CD14-positive monocyte (primary cell): Measurements from ENCODE around the gene KIF26A. TPM values are rescaled to one million over a fixed set of nuclear protein-coding genes. Genes with fewer than 3 reads are reported as not detected.

Experiments used
- DNase-seq, 3 donors: peaks; one replicate each; pipeline ENCODE4 v3.0.0-alpha.2; 2011 to 2022
- H2AFZ ChIP-seq: 2 replicates; pipeline ENCODE4 v1.6.0; 2012; ENCODE audit warnings: mild to moderate bottlenecking, low read depth, low read length, inconsistent platforms; ENCODE audit not compliant: insufficient read depth, poor library complexity, severe bottlenecking
- H3K27ac ChIP-seq, 2 donors: 1 replicate in 1 of 2; 2 replicates in 1 of 2; pipeline ENCODE4 v1.5.1; 2012 to 2013; ENCODE audit warnings: low read length in 2 of 2, control low read depth in 1 of 2, inconsistent platforms in 1 of 2, low read depth in 1 of 2, mild to moderate bottlenecking in 1 of 2
- H3K27me3 ChIP-seq, 2 donors: one replicate each; pipeline versions ENCODE4 v1.6.0 to v1.6.1; 2011 to 2013; ENCODE audit warnings: low read length in 2 of 2; ENCODE audit not compliant: control insufficient read depth in 2 of 2, insufficient read depth in 2 of 2
- H3K36me3 ChIP-seq, 2 donors: replicated peaks in 1 of 2; 1 replicate in 1 of 2; 2 replicates in 1 of 2; pipeline versions ENCODE4 v1.5.1 to v1.6.1; 2012 to 2013; ENCODE audit warnings: low read length in 2 of 2, control low read depth in 1 of 2, inconsistent platforms in 1 of 2, mild to moderate bottlenecking in 1 of 2; ENCODE audit not compliant: insufficient read depth in 2 of 2, control insufficient read depth in 1 of 2
- H3K4me1 ChIP-seq, 2 donors: 1 replicate in 1 of 2; 2 replicates in 1 of 2; pipeline versions ENCODE4 v1.5.1 to v1.6.1; 2012 to 2013; ENCODE audit warnings: low read length in 2 of 2, control low read depth in 1 of 2, inconsistent platforms in 1 of 2, mild to moderate bottlenecking in 1 of 2, moderate library complexity in 1 of 2; ENCODE audit not compliant: insufficient read depth in 2 of 2, control insufficient read depth in 1 of 2
- H3K4me2 ChIP-seq: replicated peaks from 2 replicates; pipeline ENCODE3; 2012; ENCODE audit warnings: low read length, moderate library complexity, mild to moderate bottlenecking; ENCODE audit not compliant: poor library complexity, severe bottlenecking; ENCODE audit errors: extremely low read depth
- H3K4me3 ChIP-seq, 3 experiments: fragments of 200-600 bp in 1 of 3; sonication (generic) in 1 of 3; replicated peaks in 1 of 3; 1 replicate in 2 of 3; 2 replicates in 1 of 3; pipeline ENCODE4 v1.5.1; 2011 to 2013; ENCODE audit warnings: low read length in 3 of 3, mild to moderate bottlenecking in 3 of 3, control low read depth in 2 of 3, low read depth in 2 of 3, inconsistent platforms in 1 of 3, moderate library complexity in 1 of 3
- H3K79me2 ChIP-seq: 2 replicates; pipeline ENCODE4 v1.6.0; 2012; ENCODE audit warnings: mild to moderate bottlenecking, control low read depth, inconsistent platforms, low read length, moderate library complexity; ENCODE audit not compliant: insufficient read depth
- H3K9ac ChIP-seq: 2 replicates; pipeline ENCODE4 v1.6.0; 2017; ENCODE audit warnings: low read length, mild to moderate bottlenecking; ENCODE audit not compliant: insufficient read depth, poor library complexity, severe bottlenecking
- H3K9me3 ChIP-seq, 2 donors: replicated peaks in 1 of 2; 1 replicate in 1 of 2; 2 replicates in 1 of 2; pipeline versions ENCODE4 v1.5.1 to v1.6.1; 2012 to 2013; ENCODE audit warnings: low read length in 2 of 2, control low read depth in 1 of 2; ENCODE audit not compliant: control insufficient read depth in 1 of 2, insufficient read depth in 1 of 2
- H4K20me1 ChIP-seq: 2 replicates; pipeline ENCODE4 v1.6.0; 2012; ENCODE audit warnings: mild to moderate bottlenecking, low read length, control low read depth, moderate library complexity; ENCODE audit not compliant: insufficient read depth
- H3K27ac Mint-ChIP-seq, 7 donors: one replicate each; pipeline ENCODE4 v1.8.0; 2020; ENCODE audit warnings: mild to moderate bottlenecking in 7 of 7, mixed read lengths in 7 of 7, moderate library complexity in 6 of 7, inconsistent platforms in 2 of 7
- H3K27me3 Mint-ChIP-seq, 3 donors: one replicate each; pipeline ENCODE4 v1.8.0; 2021 to 2022; ENCODE audit warnings: low read depth in 3 of 3, mild to moderate bottlenecking in 3 of 3, mixed read lengths in 3 of 3, moderate library complexity in 3 of 3, inconsistent platforms in 1 of 3
- H3K36me3 Mint-ChIP-seq, 2 donors: one replicate each; pipeline ENCODE4 v1.8.0; 2020; ENCODE audit warnings: mixed read lengths in 2 of 2, inconsistent platforms in 1 of 2, mild to moderate bottlenecking in 1 of 2
- H3K4me1 Mint-ChIP-seq: one replicate; pipeline ENCODE4 v1.8.0; 2020; ENCODE audit warnings: mild to moderate bottlenecking, mixed read lengths
- H3K4me3 Mint-ChIP-seq, 2 donors: one replicate each; pipeline ENCODE4 v1.8.0; 2020; ENCODE audit warnings: mild to moderate bottlenecking in 2 of 2, mixed read lengths in 2 of 2, moderate library complexity in 1 of 2
- H3K9me3 Mint-ChIP-seq, 7 donors: one replicate each; pipeline ENCODE4 v1.8.0; 2020 to 2022; ENCODE audit warnings: mixed read lengths in 7 of 7, mild to moderate bottlenecking in 6 of 7, moderate library complexity in 6 of 7, inconsistent platforms in 2 of 7
- WGBS: methylation state at CpG from one replicate; pipeline ENCODE4 v1.1.5; 2013; ENCODE audit warnings: missing lambda C conversion rate; ENCODE audit not compliant: insufficient coverage; 5-methylcytosine and 5-hydroxymethylcytosine counted together
- intact Hi-C, 2 donors: fragments of 100-400 bp; cut with micrococcal nuclease; formaldehyde crosslinking; loops; one replicate each; pipeline versions ENCODE4 v1.15.0 to v1.15.1; 2023
- polyA plus RNA-seq, 3 donors: library from polyadenylated mRNA; depleted of rRNA in 1 of 3; unstranded in 2 of 3; stranded (reverse) in 1 of 3; fragments of 300-500 nt in 2 of 3; fragments of >200 nt in 1 of 3; fragmentation: Illumina TruSeq in 2 of 3; gene quantifications; 1 replicate in 2 of 3; 2 replicates in 1 of 3; pipeline ENCODE4 v1.2.3, GENCODE V29; 2012 to 2021
- TF ChIP-seq, protein P1 (sequence below): fragments of 200-600 bp; IDR thresholded peaks from one replicate; pipeline ENCODE4 v1.8.0; 2022; ENCODE audit warnings: antibody characterized with exemption, mild to moderate bottlenecking

Gene KIF26A
- polyA plus RNA-seq, 3 donors, result not detected

- DNase-seq, result no peak
- Mint-ChIP-seq H3K36me3 (no peaks in the 10 kb centered on the region), H3K27ac (peak overlapping the region in 1 of 7 donors; percentile 25), H3K9me3 (peaks cover 0 to 8% (median 5%) of the 10 kb centered on the region in 7 donors), H3K4me3 (peak overlapping the region in 1 of 2 donors; percentile 57), H3K27me3 (peaks cover 6 to 30% (median 26%) of the 10 kb centered on the region in 3 donors), H3K4me1 (no peaks in the 10 kb centered on the region)
- 91% methylated on average over 9 of the region's 11 CpGs for WGBS
- Histone ChIP-seq H3K4me3 (no peak overlapping the region), H4K20me1 (no peaks in the 10 kb centered on the region), H3K4me2 (no peak overlapping the region), H3K4me1 (no peaks in the 10 kb centered on the region), H3K36me3 (no peaks in the 10 kb centered on the region), H3K9ac (no peak overlapping the region), H3K27ac (no peak overlapping the region), H2AFZ (no peak overlapping the region), H3K27me3 (peaks cover 0 to 2% of the 10 kb centered on the region in 2 donors), H3K9me3 (peaks cover 2 to 9% of the 10 kb centered on the region in 2 donors), H3K79me2 (no peaks in the 10 kb centered on the region)
- intact Hi-C loops, result no loop called here
- TF ChIP-seq, protein P1, sequence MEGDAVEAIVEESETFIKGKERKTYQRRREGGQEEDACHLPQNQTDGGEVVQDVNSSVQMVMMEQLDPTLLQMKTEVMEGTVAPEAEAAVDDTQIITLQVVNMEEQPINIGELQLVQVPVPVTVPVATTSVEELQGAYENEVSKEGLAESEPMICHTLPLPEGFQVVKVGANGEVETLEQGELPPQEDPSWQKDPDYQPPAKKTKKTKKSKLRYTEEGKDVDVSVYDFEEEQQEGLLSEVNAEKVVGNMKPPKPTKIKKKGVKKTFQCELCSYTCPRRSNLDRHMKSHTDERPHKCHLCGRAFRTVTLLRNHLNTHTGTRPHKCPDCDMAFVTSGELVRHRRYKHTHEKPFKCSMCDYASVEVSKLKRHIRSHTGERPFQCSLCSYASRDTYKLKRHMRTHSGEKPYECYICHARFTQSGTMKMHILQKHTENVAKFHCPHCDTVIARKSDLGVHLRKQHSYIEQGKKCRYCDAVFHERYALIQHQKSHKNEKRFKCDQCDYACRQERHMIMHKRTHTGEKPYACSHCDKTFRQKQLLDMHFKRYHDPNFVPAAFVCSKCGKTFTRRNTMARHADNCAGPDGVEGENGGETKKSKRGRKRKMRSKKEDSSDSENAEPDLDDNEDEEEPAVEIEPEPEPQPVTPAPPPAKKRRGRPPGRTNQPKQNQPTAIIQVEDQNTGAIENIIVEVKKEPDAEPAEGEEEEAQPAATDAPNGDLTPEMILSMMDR, result no peak
Measured at GRCh38 chr14:104222396-104223036, 84.1 kb downstream of the KIF26A start.

- peaks cover 0 to 2% of the 10 kb centered on the region in 2 donors for H3K27me3 ChIP-seq
- no peak overlapping the region for H3K4me3 Mint-ChIP-seq
- TF ChIP-seq, protein P1, result no peak
- no peak for DNase-seq
- H3K27ac ChIP-seq, result no peak overlapping the region
- no peak overlapping the region for H3K27ac Mint-ChIP-seq
- 23% methylated on average over 22 of the region's 41 CpGs for WGBS
- H3K79me2 ChIP-seq, result no peaks in the 10 kb centered on the region
- no peak overlapping the region for H2AFZ ChIP-seq
- H3K4me1 Mint-ChIP-seq, result no peaks in the 10 kb centered on the region
- peaks cover 0 to 9% (median 7%) of the 10 kb centered on the region in 7 donors for H3K9me3 Mint-ChIP-seq
- peaks cover 6 to 30% (median 26%) of the 10 kb centered on the region in 3 donors for H3K27me3 Mint-ChIP-seq
- H3K36me3 ChIP-seq, result no peaks in the 10 kb centered on the region
- H4K20me1 ChIP-seq, result no peaks in the 10 kb centered on the region
- H3K4me3 ChIP-seq, result no peak overlapping the region
- peaks cover 4 to 18% of the 10 kb centered on the region in 2 donors for H3K9me3 ChIP-seq
- H3K4me2 ChIP-seq, result no peak overlapping the region
- no peaks in the 10 kb centered on the region for H3K4me1 ChIP-seq
- no peak overlapping the region for H3K9ac ChIP-seq
- intact Hi-C loops, result no loop called here
- no peaks in the 10 kb centered on the region for H3K36me3 Mint-ChIP-seq
Measured at GRCh38 chr14:104223101-104224041, 85.0 kb downstream of the KIF26A start.
